Skin epidermis (tissue), 12 donors: Measurements from ENCODE around the gene IL1RN.

Source experiments
- H3K27ac ChIP-seq, 21 experiments: fragments of 200-600 bp; sonication (generic) in 11 of 21; one replicate each; pipeline ENCODE4 v1.5.0; 2020; ENCODE audit warnings: mild to moderate bottlenecking in 3 of 21, inconsistent platforms in 2 of 21, moderate library complexity in 2 of 21
- H3K4me3 ChIP-seq, 7 experiments: fragments of 200-600 bp; sonication (generic) in 2 of 7; one replicate each; pipeline ENCODE4 v1.5.0; 2020; ENCODE audit warnings: inconsistent platforms in 2 of 7, mild to moderate bottlenecking in 2 of 7, moderate library complexity in 1 of 7

IL1RN gene

DNA sequence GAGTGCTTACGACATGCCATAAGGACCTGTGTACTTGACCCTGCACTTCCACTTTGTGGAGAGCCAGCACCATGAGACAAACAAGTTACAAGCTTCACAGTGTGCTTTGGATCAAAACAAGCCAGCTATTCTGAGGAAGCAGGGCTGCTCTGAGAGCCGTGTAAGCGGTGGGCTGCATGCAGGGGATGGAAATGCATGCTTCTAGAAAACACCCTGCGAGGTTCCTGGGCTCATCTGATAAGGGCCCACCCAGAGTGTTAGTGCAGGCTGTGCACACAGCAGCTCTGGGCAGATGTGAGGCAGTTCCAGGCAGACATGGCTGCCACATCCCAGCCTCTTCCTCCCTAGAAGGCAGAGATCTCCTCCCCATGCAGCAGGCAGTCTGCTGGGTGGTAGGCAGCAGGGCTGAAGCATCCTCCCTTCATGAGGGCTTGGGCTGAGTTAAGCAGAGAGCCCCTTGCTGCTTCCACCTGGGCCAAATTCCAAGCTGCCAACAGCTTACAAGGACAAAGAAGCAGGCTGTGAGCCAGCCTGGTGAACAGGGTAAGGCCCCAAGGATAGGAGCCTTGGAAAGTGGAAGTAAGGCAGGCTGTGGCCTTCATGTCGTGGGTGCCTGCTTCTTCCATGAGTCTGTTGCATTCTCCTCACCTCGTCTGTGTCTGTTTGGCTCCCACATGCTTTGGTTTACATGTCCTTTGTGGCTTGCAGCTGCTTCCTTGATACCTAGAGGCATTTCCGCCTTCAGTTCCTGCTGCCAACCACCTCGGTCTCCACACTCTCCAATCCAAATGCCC lies 54.1 kb downstream of the IL1RN start:
- peak overlapping the region in 7 of 21 experiments; percentile 6 to 68 (median 29) for H3K27ac ChIP-seq
- H3K4me3 ChIP-seq: no peak overlapping the region

GRCh38 chr2:113182471-113183260 lies 55.3 kb downstream of the IL1RN start:
- H3K4me3 ChIP-seq: no peak overlapping the region
- no peak overlapping the region for H3K27ac ChIP-seq

- Histone ChIP-seq H3K27ac (no peak overlapping the region), H3K4me3 (no peak overlapping the region)
These were observed 55.9 kb downstream of the IL1RN start for GRCh38 chr2:113183264-113183663.
